Measurements from ENCODE around the gene SLC6A6. TPM values are rescaled to one million over a fixed set of nuclear protein-coding genes. Genes with fewer than 3 reads are reported as not detected.

The SLC6A6 gene
- total RNA-seq, 1 donor from 2014 or later: 8.5 TPM

- DNase-seq (ENCODE audit: low read depth in 2 of 2): no peak
Measured at GRCh38 chr3:14464521-14464920, 62.1 kb downstream of the SLC6A6 start.

DNA sequence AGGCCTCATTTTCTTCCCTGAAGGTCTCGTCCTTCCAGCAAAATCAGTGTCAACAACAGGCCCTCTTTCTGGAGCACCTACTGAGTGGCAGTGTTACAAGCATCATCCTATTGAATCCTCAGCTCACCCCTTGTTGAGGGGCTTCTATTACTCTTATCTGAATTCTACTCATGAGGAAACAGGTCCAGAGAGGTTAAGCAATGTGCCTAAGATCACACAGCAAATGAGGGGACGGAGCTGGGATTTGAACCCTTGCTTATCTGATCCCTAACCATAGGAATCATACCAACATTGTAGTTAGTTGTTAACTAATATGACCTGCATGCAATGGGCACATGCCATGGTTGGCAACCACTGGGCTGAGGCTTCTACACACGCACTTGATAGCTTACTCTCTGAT, 63.0 kb downstream of the SLC6A6 start:
- no peak for DNase-seq (ENCODE audit: low read depth in 2 of 2)

- no peak for DNase-seq (ENCODE audit: low read depth in 2 of 2)
Measured at GRCh38 chr3:14466179-14466903, 63.9 kb downstream of the SLC6A6 start.

GRCh38 chr3:14467814-14468620, 65.6 kb downstream of the SLC6A6 start:
- peak; percentile 42 to 80 for DNase-seq (ENCODE audit: low read depth in 2 of 2)

- DNase-seq (ENCODE audit: low read depth in 2 of 2): no peak
Measured at GRCh38 chr3:14468621-14468981, 66.2 kb downstream of the SLC6A6 start.

- DNase-seq (ENCODE audit: low read depth in 2 of 2): no peak
Measured at GRCh38 chr3:14470461-14470860, 68.1 kb downstream of the SLC6A6 start.

- no peak for DNase-seq (ENCODE audit: low read depth in 2 of 2)
Measured at GRCh38 chr3:14471016-14471415, 68.6 kb downstream of the SLC6A6 start.

DNA sequence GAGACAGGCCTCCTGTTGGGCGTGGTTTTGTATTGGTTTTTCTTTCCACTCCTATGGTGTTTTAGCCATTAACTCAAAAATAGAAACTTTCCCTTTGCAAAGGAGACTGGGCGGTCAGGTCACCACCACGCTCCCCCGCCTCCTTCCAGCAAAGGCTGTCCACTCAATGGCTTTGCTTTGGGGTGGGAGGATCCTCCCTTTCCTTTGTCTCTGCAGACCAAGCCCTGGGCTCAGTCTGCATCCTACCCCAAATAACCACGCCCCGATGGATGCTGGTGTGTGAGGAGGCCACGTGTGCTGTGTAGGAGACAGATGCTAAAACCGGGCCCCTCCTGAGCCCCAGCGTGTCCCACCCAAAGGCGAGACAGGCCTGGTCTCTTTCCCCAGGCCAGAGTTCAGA, 69.3 kb downstream of the SLC6A6 start:
- no peak for DNase-seq (ENCODE audit: low read depth in 2 of 2)

DNA sequence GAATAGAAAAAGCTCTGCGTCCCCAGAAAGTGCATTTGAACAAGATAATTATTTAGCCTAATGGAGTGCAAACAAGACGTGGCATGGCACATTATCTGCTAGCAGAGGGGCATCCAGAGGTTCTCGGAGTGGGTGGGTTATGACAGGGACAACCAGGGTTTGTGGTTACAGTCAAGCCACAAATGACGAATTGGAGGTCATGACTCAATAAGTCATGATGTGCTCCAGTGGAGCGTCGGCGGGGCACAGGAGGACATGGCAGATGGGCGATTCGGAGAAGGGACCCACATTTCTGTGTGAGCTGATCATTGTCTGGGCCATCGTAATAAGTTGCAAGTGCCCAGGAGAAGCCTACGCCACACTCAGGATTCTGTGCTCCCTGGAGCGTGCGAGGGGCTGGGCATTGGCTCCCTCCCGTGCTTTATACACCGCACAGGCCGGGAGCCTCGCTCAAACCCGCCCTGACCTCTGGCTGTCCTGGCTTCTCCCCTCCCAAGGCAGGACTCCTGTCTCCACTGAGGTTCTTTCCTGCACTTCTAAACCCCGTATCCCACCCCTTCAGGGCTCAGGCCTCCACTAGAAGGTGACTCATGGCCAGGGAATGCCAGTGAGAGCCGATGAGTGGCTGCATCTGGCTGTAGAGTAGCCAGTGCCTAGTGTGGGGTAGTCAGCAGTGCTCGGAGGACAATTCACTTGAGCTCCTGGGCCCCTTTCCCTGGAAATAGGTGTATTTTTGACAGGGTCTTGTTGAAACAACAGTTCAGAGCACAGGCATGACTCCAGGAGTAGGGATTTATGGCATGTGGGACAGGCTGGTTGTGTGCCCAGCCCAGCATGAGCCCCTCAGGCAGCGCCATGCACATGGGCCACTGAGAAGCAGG, 70.3 kb downstream of the SLC6A6 start:
- peak; percentile 52 to 85 for DNase-seq (ENCODE audit: low read depth in 2 of 2)

- no peak for DNase-seq (ENCODE audit: low read depth in 2 of 2)
Measured at GRCh38 chr3:14473411-14473891, 71.0 kb downstream of the SLC6A6 start.

DNA sequence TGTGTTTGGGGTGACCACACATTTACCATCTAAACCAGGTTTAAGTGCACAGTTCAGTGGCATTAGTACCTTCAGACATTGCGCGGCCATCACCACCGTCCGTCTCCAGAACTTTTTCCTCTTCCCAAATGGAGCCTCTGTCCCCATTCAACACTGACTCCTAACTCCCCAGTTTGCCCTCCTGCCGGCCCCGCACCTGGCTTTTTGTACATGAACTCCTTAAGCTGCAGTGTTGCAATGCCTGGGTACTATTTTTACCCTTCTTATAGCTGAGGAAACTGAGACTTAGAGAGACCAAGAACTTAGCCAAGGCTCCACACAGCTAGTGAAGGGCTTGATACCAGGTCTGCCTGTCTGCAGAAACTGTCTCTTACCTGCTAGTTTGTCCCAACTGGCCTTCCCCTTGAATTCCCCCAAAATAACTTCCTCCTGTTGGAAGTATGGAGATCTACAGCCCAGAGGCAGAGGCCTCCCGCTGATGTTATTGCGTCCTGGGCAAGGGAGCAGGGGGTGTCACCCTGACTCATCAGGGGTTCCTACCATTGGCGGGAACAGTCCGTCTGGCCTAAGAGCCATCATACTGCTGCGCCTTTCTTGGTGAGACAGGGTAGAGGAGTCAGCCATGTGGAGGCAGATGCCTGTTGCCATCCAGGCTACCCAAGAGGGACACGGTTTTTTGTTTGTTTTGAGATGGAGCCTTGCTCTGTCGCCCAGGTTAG, 72.1 kb downstream of the SLC6A6 start:
- DNase-seq (ENCODE audit: low read depth in 2 of 2): no peak

DNA sequence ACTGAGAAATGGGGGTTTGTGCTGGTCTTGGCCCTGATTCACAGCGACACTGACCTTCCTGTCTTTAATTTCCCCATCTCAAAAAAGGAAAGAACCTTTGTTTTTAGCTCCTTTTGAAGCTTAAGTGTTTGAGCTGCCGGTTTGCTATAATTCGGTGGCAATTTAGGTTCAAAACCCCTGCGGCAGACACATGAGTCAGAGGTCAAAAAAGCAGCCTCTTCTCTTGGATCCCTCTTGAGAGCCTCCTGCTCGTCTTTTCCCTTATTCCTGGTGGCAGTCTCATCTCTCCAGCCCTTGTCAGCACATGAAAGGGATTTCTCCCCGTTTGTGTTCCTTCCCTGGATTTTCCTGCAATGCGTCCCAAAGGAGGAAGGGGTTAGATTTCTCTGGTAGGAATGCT, 73.2 kb downstream of the SLC6A6 start:
- DNase-seq (ENCODE audit: low read depth in 2 of 2): no peak

- DNase-seq (ENCODE audit: low read depth in 2 of 2): no peak
Measured at GRCh38 chr3:14476583-14477265, 74.3 kb downstream of the SLC6A6 start.

GRCh38 chr3:14477311-14477935, 75.0 kb downstream of the SLC6A6 start:
- DNase-seq (ENCODE audit: low read depth in 2 of 2): no peak

- DNase-seq (ENCODE audit: low read depth in 2 of 2): no peak
Measured at GRCh38 chr3:14478956-14479550, 76.6 kb downstream of the SLC6A6 start.

GRCh38 chr3:14479591-14479990, 77.2 kb downstream of the SLC6A6 start:
- DNase-seq (ENCODE audit: low read depth in 2 of 2): no peak

DNA sequence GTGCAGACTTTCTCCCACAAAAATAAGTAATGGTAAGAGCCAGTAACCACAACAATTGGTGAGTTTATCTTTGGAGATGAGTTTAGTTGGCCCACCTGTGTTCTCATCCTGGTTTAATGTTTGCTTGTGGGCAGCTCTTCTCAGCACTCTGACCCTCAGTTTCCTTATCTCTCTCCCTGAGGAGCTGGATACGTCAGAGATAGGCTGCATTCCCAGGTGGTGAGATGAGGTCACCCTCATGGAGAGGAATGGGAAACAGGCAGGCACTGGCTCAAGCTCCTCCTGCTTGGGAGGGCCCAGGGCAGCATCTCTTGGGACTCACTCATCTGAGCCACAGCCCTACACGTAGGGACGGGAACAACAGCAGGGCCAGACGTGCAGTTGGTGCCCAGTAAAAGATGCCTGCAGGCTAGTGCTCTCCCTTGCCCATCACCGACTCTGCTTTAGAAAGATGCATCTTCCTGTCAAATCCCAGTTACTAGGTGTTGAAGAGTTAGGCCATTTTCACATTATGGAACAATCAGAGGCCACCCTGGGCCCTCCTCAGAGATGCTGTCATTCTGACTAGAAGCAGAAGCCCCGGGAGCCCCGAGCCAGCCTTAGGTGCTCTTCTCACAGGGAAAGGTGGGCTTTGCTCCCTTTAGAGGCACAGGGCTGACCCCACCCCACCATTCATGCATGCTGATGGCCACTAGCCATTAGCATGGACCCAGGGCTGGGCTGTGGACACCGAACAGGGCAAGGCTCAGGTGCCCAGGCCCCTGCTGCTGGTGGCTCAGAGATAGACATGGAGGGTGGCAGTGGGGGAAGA, 78.0 kb downstream of the SLC6A6 start:
- peak in 1 of 2 donors; percentile 82 for DNase-seq (ENCODE audit: low read depth in 2 of 2)

GRCh38 chr3:14481018-14481645, 78.7 kb downstream of the SLC6A6 start:
- DNase-seq (ENCODE audit: low read depth in 2 of 2): no peak

All from lung microvascular endothelial cell (primary cell).